ENCODE data around the gene TAF9.
"Not testable (repeated sequence)": the region's sequence is repeated elsewhere in the genome, so short reads cannot be mapped to it uniquely, and the experiment has no call there.

TAF9 gene

DNA sequence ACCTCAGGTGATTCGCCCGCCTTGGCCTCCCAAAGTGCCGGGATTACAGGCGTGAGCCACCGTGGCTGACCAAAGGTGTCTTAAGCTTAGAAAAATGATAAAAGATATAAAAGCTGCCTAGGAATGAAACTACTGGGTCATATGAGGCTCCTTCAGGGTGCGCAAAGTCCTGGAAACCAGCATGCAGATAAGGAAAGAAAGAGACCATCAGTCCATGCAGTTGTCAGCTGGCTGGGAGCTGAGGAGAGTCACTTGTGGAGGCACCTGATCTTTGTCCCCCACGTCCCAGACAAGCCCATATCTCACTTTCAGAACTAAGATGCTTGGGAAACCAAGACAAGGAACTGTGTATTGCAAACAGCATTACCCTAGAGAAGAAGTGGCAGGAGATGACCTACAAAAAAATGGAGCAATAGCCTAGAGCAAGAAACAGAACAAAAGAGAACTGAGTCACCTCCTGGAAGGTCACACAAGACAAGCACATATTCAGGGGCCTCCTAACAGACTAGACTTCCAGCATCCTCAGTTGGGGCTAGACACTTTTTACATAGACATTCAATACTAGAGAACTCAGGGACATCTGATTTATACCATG lies 33.9 kb downstream of the TAF9 start:
- no peak for DNase-seq (ENCODE audit: low read depth)

DNA sequence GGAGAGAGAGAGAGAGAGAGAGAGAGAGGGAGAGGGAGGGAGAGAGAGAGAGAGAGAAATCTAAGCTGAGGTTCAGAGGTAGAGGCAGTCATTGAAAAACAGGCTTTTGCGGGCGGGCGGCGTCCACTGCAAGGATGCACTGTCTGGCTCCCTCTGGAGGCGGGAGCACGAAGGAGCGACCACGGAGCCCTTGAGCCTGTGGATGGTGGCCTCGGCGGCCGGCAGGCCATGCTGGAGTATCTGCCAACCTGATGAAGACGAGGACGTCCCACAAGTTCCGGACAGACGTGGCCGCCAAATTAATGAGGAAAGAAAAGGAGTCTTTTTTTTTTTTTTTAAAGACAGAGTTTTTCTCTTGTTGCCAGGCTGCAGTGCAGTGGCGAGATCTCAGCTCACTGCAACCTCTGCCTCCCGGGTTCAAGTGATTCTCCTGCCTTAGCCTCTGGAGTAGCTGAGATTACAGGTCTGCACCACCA lies 34.5 kb downstream of the TAF9 start:
- DNase-seq (ENCODE audit: low read depth) = peak; percentile 13

DNA sequence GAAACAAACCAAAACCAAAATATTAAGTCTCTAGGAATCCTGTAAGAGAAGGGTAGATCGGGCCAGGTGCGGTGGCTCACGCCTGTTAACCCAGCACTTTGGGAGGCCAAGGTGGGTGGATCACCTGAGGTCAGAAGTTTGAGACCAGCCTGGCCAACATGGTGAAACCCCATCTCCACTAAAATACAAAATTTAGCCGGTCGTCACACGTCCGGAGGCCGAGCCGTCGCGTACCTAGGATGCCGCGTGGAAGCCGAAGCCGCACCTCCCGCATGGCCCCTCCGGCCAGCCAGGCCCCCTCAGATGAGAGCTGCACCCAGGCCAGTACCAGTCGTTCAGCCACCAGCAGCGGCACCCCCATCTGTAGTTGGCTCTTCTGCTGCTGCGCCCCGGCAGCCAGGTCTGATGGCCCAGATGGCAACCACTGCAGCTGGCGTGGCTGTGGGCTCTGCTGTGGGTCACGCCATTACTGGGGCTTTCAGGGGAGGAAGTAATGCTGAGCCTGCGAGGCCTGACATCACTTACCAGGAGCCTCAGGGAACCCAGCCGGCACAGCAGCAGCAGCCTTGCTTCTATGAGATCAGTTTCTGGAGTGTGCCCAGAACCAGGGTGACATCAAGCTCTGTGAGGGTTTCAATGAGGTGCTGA lies 35.5 kb downstream of the TAF9 start:
- not testable (repeated sequence) for DNase-seq (ENCODE audit: low read depth)

DNA sequence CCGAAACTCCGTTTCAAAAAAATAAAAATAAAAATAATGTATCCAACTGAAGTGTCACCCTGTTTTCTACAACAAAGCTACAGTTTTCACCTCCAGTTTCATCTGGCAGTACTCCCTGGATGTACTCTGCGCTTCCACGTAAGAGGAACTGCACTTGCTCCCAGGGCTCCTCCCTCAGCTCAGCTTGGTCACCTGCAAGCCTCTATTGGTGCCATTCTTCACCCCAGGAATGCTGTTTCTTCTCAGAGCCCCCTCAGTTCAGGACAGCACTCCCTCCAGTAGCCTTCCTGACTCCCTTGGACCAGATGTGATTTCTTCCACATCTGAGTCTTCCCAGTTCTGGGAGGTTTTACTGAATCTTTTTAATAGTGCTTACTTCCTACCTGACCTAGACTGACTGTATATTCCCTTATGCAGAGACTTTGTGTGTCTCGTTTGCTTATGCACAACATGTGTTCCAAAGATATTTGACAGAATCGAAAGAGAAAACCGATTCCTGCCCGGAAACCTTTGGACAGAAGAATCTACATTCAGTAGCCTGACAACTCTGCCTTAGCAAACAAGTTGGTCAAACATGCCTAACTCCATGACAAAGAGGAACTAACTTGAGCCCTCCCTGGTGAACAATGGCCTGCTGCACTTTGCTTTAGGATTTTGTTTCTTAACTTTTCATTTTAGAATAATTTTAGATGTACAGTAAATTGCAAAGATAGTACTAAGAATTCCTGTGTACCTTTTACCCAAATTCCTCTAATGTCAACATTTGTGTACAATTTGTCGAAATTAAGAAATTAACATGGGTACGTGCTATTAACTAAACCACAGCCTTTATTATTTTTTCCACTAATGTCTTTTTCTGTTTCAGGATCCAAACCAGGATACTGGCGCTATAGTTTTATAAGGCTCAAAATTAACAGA lies 37.5 kb downstream of the TAF9 start:
- DNase-seq (ENCODE audit: low read depth) = no peak

- no peak for DNase-seq (ENCODE audit: low read depth)
Observed at GRCh38 chr5:69329905-69330489, 39.3 kb downstream of the TAF9 start.

DNA sequence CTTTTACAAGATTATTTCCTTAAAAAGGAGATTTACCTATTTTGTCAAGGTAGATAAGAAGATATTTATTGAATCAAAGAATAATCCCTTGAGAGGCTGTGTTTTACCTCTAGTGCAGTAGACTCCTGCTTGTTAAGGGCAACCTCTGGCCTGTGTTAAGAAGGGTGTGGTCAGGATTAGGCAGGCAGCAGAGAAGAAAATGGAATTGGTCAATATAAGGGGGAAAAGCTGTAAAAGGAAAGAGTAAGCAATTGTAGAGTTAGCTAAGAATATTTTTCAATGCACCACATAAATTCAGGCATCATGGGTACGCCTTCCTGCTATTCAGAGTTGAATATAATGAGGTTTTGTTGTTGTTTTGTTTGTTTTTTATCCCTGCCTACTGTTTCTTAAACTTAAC lies 43.0 kb downstream of the TAF9 start:
- no peak for DNase-seq (ENCODE audit: low read depth)

GRCh38 chr5:69317391-69317790 lies 51.9 kb downstream of the TAF9 start:
- DNase-seq (ENCODE audit: low read depth) = no peak

- DNase-seq (ENCODE audit: low read depth) = no peak
Observed at GRCh38 chr5:69315972-69316371, 53.3 kb downstream of the TAF9 start.
